ENCODE data around the gene ZNF691.
"Not testable (repeated sequence)": the region's sequence is repeated elsewhere in the genome, so short reads cannot be mapped to it uniquely, and the experiment has no call there.

The ZNF691 gene

DNA sequence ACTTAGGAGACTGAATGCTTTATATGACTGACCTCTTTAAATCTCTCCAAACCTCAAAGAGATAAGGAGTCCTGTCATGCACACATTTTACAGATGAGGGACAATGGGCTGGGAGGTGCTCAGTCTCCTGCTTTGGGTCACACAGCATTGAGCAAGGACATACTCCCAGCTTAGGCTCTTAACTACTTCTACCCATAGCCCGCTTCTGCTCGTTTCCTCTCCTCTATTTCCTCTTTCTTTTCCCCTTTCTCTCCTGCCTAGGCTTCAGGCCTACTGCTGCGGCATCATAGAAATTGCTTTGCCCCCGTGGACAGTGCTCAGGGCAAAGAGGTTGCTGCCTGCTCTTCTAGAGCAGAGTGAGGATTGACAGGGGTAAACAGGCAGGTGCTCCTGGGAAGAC is 12.4 kb upstream of the ZNF691 start:
- peak; percentile 7 to 21 for DNase-seq

DNA sequence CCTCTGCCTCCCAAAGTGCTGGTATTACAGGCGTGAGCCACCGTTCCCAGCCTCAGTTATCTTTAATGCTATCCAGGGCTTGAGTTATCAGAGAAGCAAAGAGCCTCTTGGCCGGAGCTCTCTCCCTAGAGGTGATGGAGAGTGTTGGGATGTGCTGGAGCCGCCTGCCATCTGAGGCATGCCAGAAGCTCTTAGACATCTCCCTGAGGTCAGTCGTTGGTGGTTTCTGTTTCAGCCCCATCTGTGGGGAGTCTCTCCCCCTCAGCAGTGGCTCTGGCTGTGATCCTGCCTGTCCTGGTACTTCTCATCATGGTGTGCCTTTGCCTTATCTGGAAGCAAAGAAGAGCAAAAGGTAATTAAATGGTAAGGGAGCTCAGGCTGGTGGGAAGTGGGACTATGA is 11.6 kb upstream of the ZNF691 start:
- DNase-seq, result no peak

DNA sequence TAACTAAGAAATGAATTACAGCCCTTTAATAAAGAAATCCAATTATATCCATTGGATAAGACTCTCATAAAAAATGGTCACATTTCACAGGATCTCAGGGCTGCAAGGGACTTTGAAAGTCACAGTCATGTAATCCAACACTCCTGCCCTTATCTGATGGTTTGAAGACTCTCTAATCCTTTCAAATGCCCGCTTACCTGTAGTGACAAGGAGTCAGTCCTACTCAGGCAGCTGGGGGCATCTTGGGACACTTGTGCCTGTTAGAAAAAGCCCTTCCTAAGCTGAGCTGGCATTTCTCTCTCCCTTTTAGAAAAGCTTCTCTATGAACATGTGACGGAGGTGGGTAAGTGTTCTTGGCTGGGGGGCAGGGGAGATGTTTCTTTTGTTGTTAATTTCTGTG is 11.0 kb upstream of the ZNF691 start:
- DNase-seq, result no peak

DNA sequence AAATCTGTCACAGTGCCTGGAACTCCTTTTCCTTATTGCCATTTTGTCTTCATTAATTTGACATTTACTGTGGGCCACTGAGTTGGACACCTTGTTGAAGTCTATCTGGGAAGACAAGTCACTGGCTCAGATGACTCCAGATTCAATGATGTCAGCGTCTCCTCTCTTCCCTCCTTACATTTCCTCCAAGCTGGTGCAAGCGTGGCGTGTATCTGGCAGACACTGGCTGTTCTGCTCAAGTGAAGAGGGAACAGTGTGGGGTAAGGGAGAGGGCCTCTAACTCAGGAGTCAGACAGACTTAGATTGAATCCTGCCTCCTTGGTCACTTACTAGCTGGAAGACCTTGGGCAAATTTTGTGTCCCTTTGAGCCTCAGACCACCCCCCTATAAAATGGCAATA is 8.7 kb upstream of the ZNF691 start:
- DNase-seq, result no peak

DNA sequence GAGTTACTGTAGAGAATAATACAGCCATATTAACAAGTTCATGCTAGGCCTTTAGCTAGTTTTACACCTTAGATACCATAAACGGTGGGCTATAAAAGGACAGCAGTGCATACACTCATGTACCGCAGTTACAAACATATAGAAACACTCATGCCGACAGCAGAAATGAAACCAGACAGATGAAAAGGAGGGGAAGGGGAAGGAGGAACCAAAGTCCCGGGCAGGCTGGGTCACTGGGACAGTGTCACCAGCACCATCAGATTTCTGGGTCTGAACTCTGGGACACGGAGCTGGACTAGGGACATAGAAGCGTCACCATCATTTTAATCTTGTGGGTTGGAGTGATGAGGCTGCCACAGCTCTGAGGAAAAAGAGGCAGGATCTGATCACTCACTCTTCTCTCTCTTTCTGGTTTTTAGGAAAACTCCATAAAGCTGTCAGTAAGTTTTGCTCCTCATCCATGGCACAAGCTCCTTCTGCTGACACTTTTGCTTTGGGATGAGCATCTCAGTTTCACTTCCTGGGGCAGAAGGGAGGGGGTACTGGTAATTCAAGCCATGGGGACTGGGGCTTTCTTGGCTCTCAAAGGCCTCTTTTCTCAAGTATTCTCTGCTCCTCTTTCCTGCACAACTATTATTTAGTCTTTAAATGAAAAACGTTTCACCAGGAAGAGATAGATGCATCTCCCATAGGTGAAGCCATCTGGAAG is 7.8 kb upstream of the ZNF691 start:
- no peak for DNase-seq

DNA sequence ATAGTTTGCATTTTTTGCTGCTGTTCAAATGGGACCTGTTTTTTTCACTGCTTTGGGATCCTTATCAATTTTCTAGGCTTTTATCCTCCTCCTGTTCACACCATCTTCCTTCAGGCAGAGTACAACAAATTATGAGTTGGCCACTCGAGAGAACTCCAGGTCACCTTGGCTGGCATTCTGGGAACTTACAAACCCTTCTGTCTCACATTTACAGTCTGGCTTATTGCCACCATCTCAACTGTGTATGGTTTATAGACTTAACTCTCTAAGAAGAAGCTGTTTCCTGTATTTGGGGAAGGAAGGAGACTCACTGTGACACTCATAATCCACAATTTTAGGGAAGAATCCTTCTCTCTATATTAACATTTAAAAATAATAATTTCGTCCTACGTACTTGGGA is 5.4 kb upstream of the ZNF691 start:
- DNase-seq, result peak; percentile 29 to 51

DNA sequence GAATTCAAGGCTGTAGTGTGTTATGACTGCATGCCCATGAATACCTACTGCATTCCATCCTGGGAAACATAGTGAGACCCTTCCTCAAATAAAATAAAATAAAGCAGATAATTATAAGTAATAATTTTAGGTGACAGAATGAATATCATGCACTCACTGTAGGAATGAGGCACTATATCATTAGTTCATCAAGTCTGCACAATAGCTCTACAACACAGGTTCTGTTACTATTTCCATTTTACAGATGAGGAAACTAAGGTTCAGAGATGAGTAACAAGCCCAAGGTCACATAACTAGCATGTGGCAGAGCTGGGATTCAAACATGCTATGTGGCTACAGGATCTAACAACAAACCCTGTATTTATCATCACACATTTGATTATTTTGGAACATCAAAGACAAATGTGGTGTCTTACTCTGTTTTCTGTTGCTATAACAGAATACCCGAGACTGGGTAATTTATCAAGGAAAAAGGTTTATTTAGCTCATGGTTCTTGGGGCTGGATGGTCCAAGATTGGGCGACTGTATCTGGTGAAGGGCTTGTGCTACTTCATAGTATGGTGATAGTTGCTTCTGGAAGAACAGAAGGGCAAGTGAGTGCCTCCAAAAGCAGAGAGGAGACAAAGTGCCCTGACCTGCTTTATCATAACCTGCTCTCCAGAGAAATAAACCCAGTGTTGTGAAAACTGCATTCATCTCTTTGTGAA is 4.8 kb upstream of the ZNF691 start:
- no peak for DNase-seq

DNA sequence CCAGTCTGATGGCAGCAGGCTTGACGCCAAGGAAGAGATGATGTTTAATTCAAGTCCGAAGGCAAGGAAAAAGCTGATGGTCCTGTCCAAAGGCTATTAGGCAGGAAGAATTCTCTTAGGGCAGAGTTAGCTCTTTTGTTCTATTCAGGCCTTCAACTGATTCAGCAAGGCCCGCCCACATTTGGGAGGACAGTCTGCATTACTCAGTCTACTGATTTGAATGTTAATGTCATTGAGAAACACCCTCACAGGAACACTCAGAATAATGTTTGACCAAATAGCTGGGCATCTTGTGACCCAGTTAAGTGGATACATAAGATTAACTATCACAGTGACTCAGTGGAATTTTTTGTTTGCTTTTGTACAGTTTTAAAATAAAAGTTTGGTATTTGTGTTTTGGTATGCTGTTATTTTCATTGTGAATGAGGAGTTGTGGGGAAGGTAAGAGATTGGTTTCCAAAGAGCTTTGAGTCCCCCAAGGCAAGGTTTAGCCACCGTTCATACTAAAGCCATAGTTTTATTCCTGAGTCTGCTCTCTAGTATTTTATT is 1.7 kb upstream of the ZNF691 start:
- no peak for DNase-seq

DNA sequence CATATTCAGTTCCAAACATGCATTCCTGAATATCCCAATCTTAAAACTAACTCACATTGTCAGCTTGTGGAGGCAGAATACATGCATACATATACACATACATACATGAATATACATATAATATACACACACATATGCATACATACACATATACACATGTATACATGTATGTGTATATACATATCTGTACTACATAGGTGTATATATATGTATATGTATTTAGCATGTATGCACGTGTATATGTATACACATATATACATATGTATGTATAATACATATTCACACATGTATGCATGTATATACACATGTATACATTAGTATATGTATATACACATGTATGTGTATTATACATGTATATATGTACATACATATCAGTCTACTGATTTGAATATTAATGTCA is 1.2 kb upstream of the ZNF691 start:
- DNase-seq, result no peak

DNA sequence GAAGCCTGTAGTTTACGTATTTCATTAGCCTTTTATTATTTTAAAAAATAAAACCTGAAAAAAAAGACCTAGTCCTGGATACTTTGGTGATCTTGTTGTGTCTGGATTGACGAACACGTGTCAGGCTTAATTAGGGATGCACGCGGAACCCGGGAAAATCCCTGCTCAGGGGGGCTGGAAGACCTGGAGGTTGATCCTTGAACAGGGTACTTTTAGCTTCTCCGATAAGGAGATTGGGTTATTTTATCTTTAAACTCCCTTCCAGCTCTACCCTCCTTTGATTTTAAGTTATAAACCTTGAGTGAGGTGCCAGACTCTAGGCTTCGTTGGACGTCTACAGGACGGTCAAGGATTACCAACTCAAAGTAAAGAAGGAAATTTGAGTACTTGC is 552 bp upstream of the ZNF691 start:
- peak; percentile 38 to 40 for DNase-seq

DNA sequence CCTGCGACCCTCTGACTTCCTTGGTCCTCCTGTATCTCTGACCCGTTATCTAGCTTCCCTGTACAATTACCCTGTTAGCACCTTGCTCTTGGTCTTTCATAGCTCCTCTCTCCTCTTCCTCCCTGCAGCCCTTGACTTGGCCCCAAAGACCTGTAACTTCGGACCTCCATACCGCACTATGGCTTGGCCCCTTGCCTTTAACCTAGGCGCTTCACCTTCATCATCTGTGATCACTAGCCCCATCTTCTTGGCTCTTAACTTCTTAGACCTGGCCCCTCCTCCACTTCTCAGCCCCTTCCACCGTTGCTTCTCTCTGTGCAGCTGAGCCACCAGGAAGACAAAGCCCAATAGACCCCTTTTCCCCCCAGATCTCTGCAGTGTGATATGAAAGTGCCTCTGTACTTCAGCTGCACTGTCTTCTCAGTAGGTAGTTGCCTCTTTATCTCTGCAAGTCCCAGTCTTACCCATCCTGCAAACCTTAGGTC is 740 bp downstream of the ZNF691 start:
- no peak for DNase-seq

DNA sequence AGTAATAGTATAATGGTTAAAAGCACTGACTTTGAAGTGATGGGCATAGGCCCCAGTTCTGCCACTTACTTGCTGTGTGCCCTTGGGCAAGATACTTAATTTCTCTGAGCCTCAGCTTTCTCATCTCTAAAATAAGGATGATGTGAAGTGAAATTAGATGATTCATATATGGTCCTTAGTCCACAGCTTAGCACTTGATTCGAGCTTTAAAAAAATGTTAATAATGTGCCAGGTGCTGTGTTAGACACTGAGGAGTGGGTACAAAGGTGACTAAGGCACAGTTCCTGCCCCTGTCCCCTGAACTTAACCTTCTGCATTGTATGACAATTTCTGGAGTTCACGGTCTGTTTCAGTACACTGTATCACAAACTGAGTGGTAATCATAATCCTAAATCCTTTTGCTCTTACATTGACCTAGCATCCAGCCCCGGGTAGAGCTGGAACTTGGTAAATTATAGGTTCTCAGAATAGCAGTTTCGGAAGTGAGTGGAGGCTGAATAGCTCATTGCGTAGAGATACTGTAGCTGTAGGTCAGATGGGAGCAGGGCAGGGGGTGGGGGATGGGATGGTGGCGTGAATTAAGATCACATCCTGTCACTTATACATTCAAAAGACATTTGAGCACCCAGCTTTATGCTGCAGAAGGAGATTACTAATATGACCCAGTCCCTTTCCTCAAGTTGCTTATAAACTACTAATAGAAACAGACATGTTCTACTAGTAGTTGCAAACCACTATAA is 1.5 kb downstream of the ZNF691 start:
- no peak for DNase-seq

DNA sequence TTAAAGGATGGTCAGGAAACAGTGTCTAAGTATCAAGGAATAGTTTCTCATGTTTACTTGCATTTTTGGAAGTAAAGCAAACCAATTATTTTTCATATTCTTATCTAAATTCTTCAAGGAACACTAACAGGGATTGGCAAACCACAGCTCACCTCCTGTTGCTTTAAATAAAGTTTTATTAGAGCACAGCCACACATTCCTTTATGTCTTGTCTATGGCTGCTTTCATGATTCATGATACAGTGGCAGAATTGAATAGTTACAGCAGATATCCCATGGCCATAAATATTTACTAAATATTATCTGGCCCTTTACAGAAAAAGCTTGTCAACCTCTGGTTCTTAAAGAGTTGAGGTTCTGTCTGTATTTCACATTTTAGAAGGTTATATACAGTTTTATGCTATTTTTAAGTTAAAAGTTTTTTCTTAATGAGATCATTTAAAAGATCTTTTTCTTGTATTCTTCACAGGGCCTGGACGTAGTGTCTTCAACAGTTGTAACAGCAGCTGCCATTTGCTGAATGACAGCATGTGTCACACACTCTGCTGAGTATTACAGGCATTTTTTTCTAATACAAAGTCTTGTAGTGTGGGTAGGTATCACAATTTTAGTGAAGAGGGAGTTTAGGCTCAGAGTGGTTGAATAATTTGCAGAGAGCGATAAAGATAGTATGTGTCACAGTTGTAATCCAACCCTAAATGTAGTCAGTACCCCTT is 2.6 kb downstream of the ZNF691 start:
- no peak for DNase-seq

DNA sequence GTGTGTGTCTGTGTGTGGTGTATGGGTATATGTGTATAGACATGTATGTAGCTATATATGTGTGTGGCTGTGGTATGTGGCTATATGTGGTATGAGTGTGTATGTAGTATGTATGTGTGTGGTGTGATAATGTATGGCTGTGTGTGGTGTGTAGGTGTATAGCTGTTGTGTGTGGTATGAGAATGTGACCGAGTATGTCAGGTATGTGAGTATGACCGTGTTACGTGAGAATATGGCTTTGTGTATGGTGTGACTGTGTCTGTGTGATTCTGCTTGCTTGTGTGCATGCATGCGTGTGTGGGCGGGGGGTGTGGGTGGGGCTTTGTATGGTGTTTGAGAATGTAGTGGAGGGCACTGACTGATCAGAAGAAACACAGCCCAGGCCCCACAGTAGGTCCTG is 3.5 kb downstream of the ZNF691 start:
- no peak for DNase-seq

DNA sequence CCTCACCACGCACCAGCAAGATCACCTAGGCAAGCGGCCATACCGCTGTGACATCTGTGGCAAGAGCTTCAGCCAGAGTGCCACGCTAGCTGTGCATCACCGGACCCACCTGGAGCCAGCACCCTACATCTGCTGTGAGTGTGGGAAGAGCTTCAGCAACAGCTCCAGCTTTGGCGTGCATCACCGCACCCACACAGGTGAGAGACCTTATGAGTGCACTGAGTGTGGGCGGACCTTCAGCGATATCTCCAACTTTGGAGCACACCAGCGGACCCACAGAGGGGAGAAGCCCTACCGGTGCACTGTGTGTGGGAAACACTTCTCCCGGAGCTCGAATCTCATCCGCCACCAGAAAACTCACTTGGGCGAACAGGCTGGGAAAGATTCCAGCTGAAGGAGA is 5.0 kb downstream of the ZNF691 start:
- DNase-seq, result no peak

DNA sequence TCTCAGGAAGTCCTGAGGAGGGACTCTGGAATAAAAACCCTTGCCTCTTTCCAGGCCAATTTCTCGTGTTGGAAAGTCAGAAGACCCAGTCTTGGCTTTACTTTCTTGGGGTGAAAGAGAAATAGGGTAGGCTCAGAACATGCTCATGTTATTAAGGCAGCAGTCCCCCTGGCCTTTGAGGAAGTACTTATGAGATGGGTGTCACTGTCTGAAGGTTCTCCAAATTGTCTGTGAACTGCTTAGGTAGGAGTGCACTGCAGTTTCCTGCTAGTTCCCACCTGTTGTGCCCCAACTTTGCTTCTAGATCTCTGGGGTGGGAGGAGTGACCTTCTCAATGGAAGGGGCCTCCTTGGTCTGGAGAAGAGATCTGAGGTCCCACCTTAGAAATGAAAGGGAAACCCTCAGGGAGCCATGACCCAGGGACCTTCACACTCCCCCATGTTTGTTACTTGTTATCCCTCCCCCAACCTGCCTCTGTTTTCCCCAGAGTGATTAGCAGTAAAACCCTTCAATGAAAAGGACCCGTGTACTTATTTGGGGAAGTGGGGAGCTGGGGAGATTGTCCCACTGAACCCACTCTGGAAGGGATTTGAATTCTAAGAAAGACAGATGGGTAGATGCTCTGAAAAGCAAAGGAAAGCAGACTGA is 5.7 kb downstream of the ZNF691 start:
- peak; percentile 15 to 16 for DNase-seq

DNA sequence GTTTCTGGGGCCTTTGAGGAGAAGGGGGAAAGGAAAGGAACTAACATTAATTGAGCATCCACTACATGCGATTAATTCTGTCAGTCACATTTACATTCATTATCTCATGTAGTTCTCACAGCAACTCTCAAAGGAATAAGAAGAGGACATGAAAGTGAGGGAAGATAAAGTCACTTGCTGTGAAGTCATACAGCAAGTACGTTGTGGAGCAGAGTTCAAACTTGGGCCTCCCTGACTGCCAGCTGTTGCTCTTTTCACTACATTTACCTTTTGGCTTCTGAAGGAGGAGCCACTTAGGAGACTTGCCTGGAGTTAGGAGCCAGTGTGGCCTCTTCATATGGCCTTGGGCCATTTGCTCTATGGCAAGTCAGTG is 6.2 kb downstream of the ZNF691 start:
- no peak for DNase-seq

DNA sequence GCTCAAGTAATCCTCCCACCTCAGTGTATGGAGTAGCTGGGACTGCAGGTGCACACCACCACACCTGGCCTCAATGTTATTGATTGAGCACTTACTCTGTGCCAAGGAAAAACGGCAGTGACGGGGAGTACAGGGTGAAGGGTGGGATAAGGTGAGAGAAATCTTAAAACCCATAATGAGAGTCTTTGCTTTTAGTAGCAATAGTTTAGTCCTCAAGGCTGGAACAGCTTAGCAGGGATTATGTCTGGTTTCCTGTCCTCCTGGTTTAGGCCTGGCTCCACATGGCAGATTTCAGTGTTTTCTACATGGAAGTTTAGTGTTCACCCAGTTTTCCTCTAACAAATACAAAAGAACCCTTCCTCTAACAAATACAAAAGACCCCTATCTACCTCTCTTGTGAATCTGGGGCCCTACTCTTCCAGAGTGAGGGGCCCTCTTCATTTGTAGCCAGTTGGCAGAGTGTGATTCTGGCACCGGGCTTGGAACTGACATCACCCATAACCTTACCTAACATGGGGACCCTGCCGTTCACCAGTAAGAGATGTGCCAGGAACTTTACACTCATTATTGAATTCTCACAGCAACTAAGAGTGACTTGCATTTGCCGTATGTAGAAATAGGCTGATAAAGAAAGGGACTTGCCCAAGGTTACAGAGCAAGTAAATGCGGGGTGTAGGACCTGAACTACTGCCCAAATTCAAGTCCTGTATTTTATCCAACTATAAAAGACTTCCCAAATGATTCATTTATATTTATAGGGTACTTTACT is 6.9 kb downstream of the ZNF691 start:
- no peak for DNase-seq

DNA sequence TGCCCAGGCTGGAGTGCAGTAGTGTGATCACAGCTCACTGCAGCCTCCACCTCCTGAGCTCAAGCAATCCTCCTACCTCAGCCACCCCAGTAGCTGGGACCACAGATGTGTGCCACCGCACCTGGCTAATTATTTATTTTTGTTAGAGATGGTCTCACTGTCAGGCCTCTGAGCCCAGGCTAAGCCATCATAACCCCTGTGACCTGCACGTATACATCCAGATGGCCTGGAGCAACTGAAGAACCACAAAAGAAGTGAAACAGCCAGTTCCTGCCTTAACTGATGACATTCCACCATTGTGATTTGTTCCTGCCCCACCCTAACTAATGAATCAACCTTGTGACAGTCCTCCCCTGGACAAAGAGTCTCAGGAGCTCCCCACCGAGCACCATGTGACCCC is 10.1 kb downstream of the ZNF691 start:
- DNase-seq, result not testable (repeated sequence)

DNA sequence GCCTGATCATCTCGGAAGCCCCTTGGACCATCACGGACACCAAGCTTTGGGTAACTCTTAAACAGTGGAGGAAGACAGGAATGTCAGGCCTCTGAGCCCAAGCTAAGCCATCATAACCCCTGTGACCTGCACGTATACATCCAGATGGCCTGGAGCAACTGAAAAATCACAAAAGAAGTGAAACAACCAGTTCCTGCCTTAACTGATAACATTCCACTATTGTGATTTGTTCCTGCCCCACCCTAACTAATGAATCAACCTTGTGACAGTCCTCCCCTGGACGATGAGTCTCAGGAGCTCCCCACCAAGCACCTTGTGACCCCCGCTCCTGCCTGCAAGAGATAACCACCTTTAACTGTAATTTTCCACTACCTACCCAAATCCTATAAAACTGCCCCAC is 13.0 kb downstream of the ZNF691 start:
- DNase-seq, result not testable (repeated sequence)

DNA sequence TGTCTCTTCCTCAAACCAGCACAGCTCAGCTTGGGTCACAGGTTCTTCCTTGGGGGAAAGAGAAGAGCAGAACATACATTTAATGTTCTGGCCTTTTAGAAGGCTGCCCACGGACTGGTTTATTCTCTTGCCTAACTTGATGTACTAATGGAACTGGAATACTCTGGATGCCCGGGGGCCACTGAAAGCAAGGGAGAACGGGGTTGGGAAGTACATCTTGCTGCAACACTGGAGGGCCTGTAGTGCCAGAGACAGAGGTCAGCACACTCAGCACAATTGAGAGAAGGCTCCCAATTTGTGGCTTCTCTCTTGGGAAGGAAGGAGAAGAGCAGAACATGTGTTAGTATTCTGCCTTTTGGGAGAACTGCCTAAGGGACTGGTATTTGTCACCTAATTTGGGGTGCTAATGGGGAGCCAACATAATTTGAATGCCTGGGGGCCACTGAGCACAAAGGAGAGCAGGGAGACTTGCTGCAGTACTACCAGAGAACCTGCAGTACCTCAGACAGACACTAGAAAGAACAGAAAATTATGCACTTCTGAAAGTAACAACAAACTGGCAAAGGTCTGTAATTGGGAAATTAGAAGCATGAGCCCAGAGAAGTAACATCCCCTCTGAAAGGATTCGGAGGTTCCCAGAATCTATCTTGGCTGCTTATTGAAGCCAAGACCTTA is 14.1 kb downstream of the ZNF691 start:
- DNase-seq, result no peak

Data from Kasumi-1 (cell line).